HEK293 (cell line): ENCODE data around the gene MYRIP.

Experiments used
- CTCF ChIA-PET: fragments of 350-600 bp; formaldehyde crosslinking; extraction: SDS; loops from one replicate; lab custom pipeline; 2021; ENCODE audit warnings: antibody characterized with exemption; lab: Yijun Ruan, JAX
- POLR2A ChIA-PET: fragments of 300-600 bp; formaldehyde crosslinking; extraction: SDS; loops from one replicate; lab custom pipeline; 2020; ENCODE audit warnings: antibody characterized with exemption, inconsistent platforms; lab: Yijun Ruan, JAX
- H3K27ac ChIP-seq: fragments of 200-500 bp; sonication (Bioruptor generic); 2 replicates; pipeline ENCODE4 v1.5.1; 2014; ENCODE audit warnings: low read depth, low read length, control low read depth, inconsistent platforms; ENCODE audit errors: extremely low read depth
- H3K36me3 ChIP-seq, 2 experiments: fragments of 200-500 bp in 1 of 2; sonication (Bioruptor generic) in 1 of 2; 1 replicate in 1 of 2; 2 replicates in 1 of 2; pipeline ENCODE4 v1.5.1; 2014 to 2017; ENCODE audit warnings: inconsistent platforms in 2 of 2, low read length in 2 of 2; ENCODE audit not compliant: control insufficient read depth in 2 of 2, insufficient read depth in 1 of 2
- H3K4me1 ChIP-seq: fragments of 200-500 bp; sonication (Bioruptor generic); 2 replicates; pipeline ENCODE4 v1.5.1; 2014; ENCODE audit warnings: mild to moderate bottlenecking, low read length, inconsistent platforms; ENCODE audit not compliant: control insufficient read depth, insufficient read depth
- H3K4me3 ChIP-seq: 2 replicates; pipeline ENCODE4 v1.5.1; 2011; ENCODE audit warnings: low read depth, mild to moderate bottlenecking, control low read depth, low read length, moderate library complexity
- H3K9me3 ChIP-seq: fragments of 200-500 bp; sonication (Bioruptor generic); 2 replicates; pipeline ENCODE4 v1.5.1; 2014; ENCODE audit warnings: low read depth, low read length, inconsistent platforms; ENCODE audit not compliant: control insufficient read depth, insufficient read depth
- BCL11A ChIP-seq: fragments of 450-650 bp; formaldehyde crosslinking; IDR thresholded peaks from 2 replicates; pipeline ENCODE4 v1.5.1; 2016; ENCODE audit warnings: low read depth, missing biosample characterization, missing genetic modification characterization
- GLI2 ChIP-seq: fragments of 450-650 bp; formaldehyde crosslinking; IDR thresholded peaks from 2 replicates; pipeline ENCODE4; 2017; ENCODE audit warnings: missing biosample characterization, missing genetic modification characterization, low read depth, borderline replicate concordance
- HOXA7 ChIP-seq: sonication (generic); formaldehyde crosslinking; IDR thresholded peaks from 2 replicates; pipeline ENCODE4 v1.8.1; 2022; ENCODE audit warnings: missing genetic modification reagents, borderline replicate concordance
- SALL2 ChIP-seq: fragments of 450-650 bp; formaldehyde crosslinking; IDR thresholded peaks from 2 replicates; pipeline ENCODE4 v1.5.0; 2017; ENCODE audit warnings: missing biosample characterization, mild to moderate bottlenecking, missing genetic modification characterization, borderline replicate concordance
- SETDB1 ChIP-seq: IDR thresholded peaks from one replicate; pipeline ENCODE4 v1.6.1; 2017; ENCODE audit warnings: mild to moderate bottlenecking, low read length, moderate library complexity, mixed read lengths; ENCODE audit not compliant: insufficient read length
- TRIM28 ChIP-seq: IDR thresholded peaks from 2 replicates; pipeline ENCODE4 v1.6.1; 2011; ENCODE audit warnings: low read length, control low read depth, borderline replicate concordance
- ZFP41 ChIP-seq: fragments of 450-650 bp; formaldehyde crosslinking; IDR thresholded peaks from 2 replicates; pipeline ENCODE4 v1.5.1; 2016; ENCODE audit warnings: missing biosample characterization, missing genetic modification characterization, borderline replicate concordance
- ZNF114 ChIP-seq: fragments of 450-650 bp; formaldehyde crosslinking; IDR thresholded peaks from 2 replicates; pipeline ENCODE4 v1.5.0; 2017; ENCODE audit warnings: missing biosample characterization, missing genetic modification characterization
- ZNF175 ChIP-seq: fragments of 450-650 bp; formaldehyde crosslinking; IDR thresholded peaks from 2 replicates; pipeline ENCODE4 v1.5.1; 2016; ENCODE audit warnings: missing biosample characterization, missing genetic modification characterization
- ZNF223 ChIP-seq: fragments of 450-650 bp; formaldehyde crosslinking; IDR thresholded peaks from 2 replicates; pipeline ENCODE4 v1.5.1; 2016; ENCODE audit warnings: missing biosample characterization, missing genetic modification characterization
- ZNF391 ChIP-seq: fragments of 450-650 bp; formaldehyde crosslinking; IDR thresholded peaks from 2 replicates; pipeline ENCODE4 v1.5.1; 2016; ENCODE audit warnings: low read depth, missing biosample characterization, missing genetic modification characterization, borderline replicate concordance
- ZNF529 ChIP-seq: fragments of 450-650 bp; formaldehyde crosslinking; IDR thresholded peaks from 2 replicates; pipeline ENCODE4 v1.5.1; 2017; ENCODE audit warnings: missing genetic modification characterization, missing biosample characterization; ENCODE audit not compliant: insufficient replicate concordance
- ZNF530 ChIP-seq: fragments of 450-650 bp; formaldehyde crosslinking; IDR thresholded peaks from 2 replicates; pipeline ENCODE4 v1.5.1; 2016; ENCODE audit warnings: low read depth, missing biosample characterization, missing genetic modification characterization
- ZNF548 ChIP-seq: fragments of 450-650 bp; formaldehyde crosslinking; IDR thresholded peaks from 2 replicates; pipeline ENCODE4 v1.5.1; 2016; ENCODE audit warnings: missing biosample characterization, missing genetic modification characterization
- ZNF571 ChIP-seq: fragments of 450-650 bp; formaldehyde crosslinking; IDR thresholded peaks from 2 replicates; pipeline ENCODE4 v1.5.0; 2017; ENCODE audit warnings: missing biosample characterization, missing genetic modification characterization
- ZNF792 ChIP-seq: fragments of 450-650 bp; formaldehyde crosslinking; IDR thresholded peaks from 2 replicates; pipeline ENCODE4 v1.5.1; 2016; ENCODE audit warnings: missing biosample characterization, missing genetic modification characterization
- ZSCAN23 ChIP-seq: fragments of 450-650 bp; formaldehyde crosslinking; IDR thresholded peaks from 2 replicates; pipeline ENCODE4 v1.5.1; 2016; ENCODE audit warnings: missing biosample characterization, missing genetic modification characterization
- TF ChIP-seq, protein P1 (sequence below): fragments of 450-650 bp; formaldehyde crosslinking; IDR thresholded peaks from 2 replicates; pipeline ENCODE4 v1.5.1; 2016; ENCODE audit warnings: missing biosample characterization, missing genetic modification characterization, low read depth
- TF ChIP-seq, protein P2 (sequence below): fragments of 450-650 bp; formaldehyde crosslinking; IDR thresholded peaks from 2 replicates; pipeline ENCODE4 v1.5.1; 2016; ENCODE audit warnings: missing biosample characterization, missing genetic modification characterization
- TF ChIP-seq, protein P3 (sequence below): fragments of 450-650 bp; formaldehyde crosslinking; IDR thresholded peaks from 2 replicates; pipeline ENCODE4 v1.5.1; 2016; ENCODE audit warnings: missing biosample characterization, missing genetic modification characterization
- TF ChIP-seq, protein P4 (sequence below): fragments of 450-650 bp; formaldehyde crosslinking; IDR thresholded peaks from 2 replicates; pipeline ENCODE4 v1.5.1; 2016; ENCODE audit warnings: missing biosample characterization, missing genetic modification characterization
- TF ChIP-seq, protein P5 (sequence below): fragments of 450-650 bp; formaldehyde crosslinking; conservative IDR thresholded peaks from 2 replicates; pipeline ENCODE4 v1.5.1; 2016; ENCODE audit warnings: low read depth, missing biosample characterization, missing genetic modification characterization

The MYRIP gene

DNA sequence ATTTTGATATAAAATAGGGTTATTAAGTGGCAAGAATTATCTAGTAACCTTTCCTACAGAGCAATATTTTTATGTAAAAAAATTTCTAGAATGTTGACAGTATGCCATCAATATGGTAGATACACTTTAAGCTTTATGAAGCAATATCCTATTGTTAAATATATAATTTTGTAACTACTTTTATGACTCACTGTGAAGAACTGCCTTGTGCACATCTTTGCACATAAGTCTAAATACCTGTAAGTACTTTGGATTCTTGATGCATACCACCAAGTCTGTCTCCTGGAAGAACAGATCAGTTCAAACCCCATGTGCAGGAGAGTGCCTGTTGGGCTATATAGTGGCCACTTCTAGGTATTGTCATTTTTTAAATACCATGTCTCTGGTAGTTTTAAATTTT lies 294.4 kb downstream of the MYRIP start:
- CTCF ChIA-PET: no interaction called here
- POLR2A ChIA-PET: no interaction called here

DNA sequence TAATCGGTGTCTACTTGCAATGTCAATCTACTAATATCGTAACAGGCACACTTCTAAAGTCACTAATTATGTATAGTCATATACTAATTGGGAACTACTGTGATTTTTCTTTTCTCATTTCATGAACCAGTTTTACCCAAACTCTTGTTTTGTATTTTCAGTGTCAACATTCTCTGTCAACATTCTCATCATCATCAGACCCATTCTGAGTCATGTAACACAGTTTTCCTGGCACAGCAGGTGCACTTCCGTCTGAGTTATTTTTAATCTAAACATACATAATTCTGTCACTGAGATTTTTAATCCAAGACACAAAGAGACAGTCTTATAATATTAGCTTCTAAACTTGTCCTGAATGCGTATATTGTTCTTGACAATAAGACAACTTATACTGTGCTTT lies 295.0 kb downstream of the MYRIP start:
- no peaks in the 10 kb centered on the region for H3K4me1 ChIP-seq
- POLR2A ChIA-PET: no interaction called here
- no peaks in the 10 kb centered on the region for H3K9me3 ChIP-seq
- H3K36me3 ChIP-seq: no peaks in the 10 kb centered on the region
- CTCF ChIA-PET: no interaction called here
- no peak overlapping the region for H3K27ac ChIP-seq
- no peak overlapping the region for H3K4me3 ChIP-seq
- no peak for TF ChIP-seq ZNF391 (tag by site-specific recombination)
- no peak for TF ChIP-seq SETDB1
- TF ChIP-seq HOXA7 (CRISPR knock-in tag): no peak
- no peak for TF ChIP-seq ZNF548 (tag by site-specific recombination)
- no peak for TF ChIP-seq SALL2 (tag by site-specific recombination)
- TF ChIP-seq ZNF792 (tag by site-specific recombination): no peak
- TF ChIP-seq, protein P1, sequence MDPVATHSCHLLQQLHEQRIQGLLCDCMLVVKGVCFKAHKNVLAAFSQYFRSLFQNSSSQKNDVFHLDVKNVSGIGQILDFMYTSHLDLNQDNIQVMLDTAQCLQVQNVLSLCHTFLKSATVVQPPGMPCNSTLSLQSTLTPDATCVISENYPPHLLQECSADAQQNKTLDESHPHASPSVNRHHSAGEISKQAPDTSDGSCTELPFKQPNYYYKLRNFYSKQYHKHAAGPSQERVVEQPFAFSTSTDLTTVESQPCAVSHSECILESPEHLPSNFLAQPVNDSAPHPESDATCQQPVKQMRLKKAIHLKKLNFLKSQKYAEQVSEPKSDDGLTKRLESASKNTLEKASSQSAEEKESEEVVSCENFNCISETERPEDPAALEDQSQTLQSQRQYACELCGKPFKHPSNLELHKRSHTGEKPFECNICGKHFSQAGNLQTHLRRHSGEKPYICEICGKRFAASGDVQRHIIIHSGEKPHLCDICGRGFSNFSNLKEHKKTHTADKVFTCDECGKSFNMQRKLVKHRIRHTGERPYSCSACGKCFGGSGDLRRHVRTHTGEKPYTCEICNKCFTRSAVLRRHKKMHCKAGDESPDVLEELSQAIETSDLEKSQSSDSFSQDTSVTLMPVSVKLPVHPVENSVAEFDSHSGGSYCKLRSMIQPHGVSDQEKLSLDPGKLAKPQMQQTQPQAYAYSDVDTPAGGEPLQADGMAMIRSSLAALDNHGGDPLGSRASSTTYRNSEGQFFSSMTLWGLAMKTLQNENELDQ (tag by site-specific recombination): no peak
- no peak for TF ChIP-seq ZFP41 (tag by site-specific recombination)
- TF ChIP-seq, protein P2, sequence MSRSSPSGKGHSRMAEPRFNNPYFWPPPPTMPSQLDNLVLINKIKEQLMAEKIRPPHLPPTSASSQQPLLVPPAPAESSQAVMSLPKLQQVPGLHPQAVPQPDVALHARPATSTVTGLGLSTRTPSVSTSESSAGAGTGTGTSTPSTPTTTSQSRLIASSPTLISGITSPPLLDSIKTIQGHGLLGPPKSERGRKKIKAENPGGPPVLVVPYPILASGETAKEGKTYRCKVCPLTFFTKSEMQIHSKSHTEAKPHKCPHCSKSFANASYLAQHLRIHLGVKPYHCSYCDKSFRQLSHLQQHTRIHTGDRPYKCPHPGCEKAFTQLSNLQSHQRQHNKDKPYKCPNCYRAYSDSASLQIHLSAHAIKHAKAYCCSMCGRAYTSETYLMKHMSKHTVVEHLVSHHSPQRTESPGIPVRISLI: no peak
- TF ChIP-seq BCL11A: no peak
- TF ChIP-seq ZSCAN23 (tag by site-specific recombination): no peak
- no peak for TF ChIP-seq TRIM28
- no peak for TF ChIP-seq ZNF114 (tag by site-specific recombination)
- no peak for TF ChIP-seq ZNF529 (tag by site-specific recombination)
- no peak for TF ChIP-seq GLI2 (tag by site-specific recombination)
- TF ChIP-seq ZNF175 (tag by site-specific recombination): no peak
- TF ChIP-seq ZNF223: no peak
- TF ChIP-seq ZNF571 (tag by site-specific recombination): no peak
- TF ChIP-seq, protein P3, sequence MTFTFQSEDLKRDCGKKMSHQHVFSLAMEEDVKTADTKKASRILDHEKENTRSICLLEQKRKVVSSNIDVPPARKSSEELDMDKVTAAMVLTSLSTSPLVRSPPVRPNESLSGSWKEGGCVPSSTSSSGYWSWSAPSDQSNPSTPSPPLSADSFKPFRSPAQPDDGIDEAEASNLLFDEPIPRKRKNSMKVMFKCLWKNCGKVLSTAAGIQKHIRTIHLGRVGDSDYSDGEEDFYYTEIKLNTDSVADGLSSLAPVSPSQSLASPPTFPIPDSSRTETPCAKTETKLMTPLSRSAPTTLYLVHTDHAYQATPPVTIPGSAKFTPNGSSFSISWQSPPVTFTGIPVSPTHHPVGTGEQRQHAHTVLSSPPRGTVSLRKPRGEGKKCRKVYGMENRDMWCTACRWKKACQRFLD (tag by site-specific recombination): no peak

More for the DNA sequence above, 294.4 kb downstream of the MYRIP start:
- H3K27ac ChIP-seq: no peak overlapping the region
- no peaks in the 10 kb centered on the region for H3K4me1 ChIP-seq
- TF ChIP-seq, protein P4, sequence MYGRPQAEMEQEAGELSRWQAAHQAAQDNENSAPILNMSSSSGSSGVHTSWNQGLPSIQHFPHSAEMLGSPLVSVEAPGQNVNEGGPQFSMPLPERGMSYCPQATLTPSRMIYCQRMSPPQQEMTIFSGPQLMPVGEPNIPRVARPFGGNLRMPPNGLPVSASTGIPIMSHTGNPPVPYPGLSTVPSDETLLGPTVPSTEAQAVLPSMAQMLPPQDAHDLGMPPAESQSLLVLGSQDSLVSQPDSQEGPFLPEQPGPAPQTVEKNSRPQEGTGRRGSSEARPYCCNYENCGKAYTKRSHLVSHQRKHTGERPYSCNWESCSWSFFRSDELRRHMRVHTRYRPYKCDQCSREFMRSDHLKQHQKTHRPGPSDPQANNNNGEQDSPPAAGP (tag by site-specific recombination): no peak
- TF ChIP-seq ZNF792 (tag by site-specific recombination): no peak
- no peak for TF ChIP-seq ZNF530 (tag by site-specific recombination)
- TF ChIP-seq, protein P5, sequence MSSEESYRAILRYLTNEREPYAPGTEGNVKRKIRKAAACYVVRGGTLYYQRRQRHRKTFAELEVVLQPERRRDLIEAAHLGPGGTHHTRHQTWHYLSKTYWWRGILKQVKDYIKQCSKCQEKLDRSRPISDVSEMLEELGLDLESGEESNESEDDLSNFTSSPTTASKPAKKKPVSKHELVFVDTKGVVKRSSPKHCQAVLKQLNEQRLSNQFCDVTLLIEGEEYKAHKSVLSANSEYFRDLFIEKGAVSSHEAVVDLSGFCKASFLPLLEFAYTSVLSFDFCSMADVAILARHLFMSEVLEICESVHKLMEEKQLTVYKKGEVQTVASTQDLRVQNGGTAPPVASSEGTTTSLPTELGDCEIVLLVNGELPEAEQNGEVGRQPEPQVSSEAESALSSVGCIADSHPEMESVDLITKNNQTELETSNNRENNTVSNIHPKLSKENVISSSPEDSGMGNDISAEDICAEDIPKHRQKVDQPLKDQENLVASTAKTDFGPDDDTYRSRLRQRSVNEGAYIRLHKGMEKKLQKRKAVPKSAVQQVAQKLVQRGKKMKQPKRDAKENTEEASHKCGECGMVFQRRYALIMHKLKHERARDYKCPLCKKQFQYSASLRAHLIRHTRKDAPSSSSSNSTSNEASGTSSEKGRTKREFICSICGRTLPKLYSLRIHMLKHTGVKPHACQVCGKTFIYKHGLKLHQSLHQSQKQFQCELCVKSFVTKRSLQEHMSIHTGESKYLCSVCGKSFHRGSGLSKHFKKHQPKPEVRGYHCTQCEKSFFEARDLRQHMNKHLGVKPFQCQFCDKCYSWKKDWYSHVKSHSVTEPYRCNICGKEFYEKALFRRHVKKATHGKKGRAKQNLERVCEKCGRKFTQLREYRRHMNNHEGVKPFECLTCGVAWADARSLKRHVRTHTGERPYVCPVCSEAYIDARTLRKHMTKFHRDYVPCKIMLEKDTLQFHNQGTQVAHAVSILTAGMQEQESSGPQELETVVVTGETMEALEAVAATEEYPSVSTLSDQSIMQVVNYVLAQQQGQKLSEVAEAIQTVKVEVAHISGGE: no peak
- no peaks in the 10 kb centered on the region for H3K36me3 ChIP-seq
- no peaks in the 10 kb centered on the region for H3K9me3 ChIP-seq
- H3K4me3 ChIP-seq: no peak overlapping the region
